Ectodermal cell (in vitro differentiated cells): ENCODE measurements around the gene RPS13.
A peak's percentile ranks its signal among the peaks of the same experiment; 100 is the strongest.
"Not testable (repeated sequence)": the region's sequence is repeated elsewhere in the genome, so short reads cannot be mapped to it uniquely, and the experiment has no call there.

ENCODE experiments used
- H3K27ac ChIP-seq: 2 replicates; pipeline ENCODE4 v1.7.0; 2013; ENCODE audit warnings: mild to moderate bottlenecking, low read depth, low read length; ENCODE audit not compliant: insufficient read depth, poor library complexity, severe bottlenecking
- H3K27me3 ChIP-seq: 2 replicates; pipeline ENCODE4 v1.7.0; 2013; ENCODE audit warnings: mild to moderate bottlenecking, low read length; ENCODE audit not compliant: insufficient read depth, control insufficient read depth, poor library complexity, severe bottlenecking
- H3K36me3 ChIP-seq: one replicate; pipeline ENCODE4 v1.7.0; 2013; ENCODE audit warnings: low read length; ENCODE audit not compliant: control insufficient read depth, insufficient read depth
- H3K4me1 ChIP-seq: one replicate; pipeline ENCODE4 v1.7.0; 2013; ENCODE audit warnings: low read length; ENCODE audit not compliant: control insufficient read depth, insufficient read depth
- H3K4me3 ChIP-seq: 2 replicates; pipeline ENCODE4 v1.7.0; 2013; ENCODE audit warnings: low read depth, low read length, control low read depth; ENCODE audit not compliant: insufficient read depth
- H3K9me3 ChIP-seq: 2 replicates; pipeline ENCODE4 v1.7.0; 2013; ENCODE audit warnings: mild to moderate bottlenecking, low read length, moderate library complexity; ENCODE audit not compliant: control insufficient read depth
- WGBS, 2 experiments: methylation state at CpG; one replicate each; pipeline ENCODE4 v1.1.7; 2013; ENCODE audit warnings: missing lambda C conversion rate in 2 of 2; 5-methylcytosine and 5-hydroxymethylcytosine counted together

RPS13 gene

DNA sequence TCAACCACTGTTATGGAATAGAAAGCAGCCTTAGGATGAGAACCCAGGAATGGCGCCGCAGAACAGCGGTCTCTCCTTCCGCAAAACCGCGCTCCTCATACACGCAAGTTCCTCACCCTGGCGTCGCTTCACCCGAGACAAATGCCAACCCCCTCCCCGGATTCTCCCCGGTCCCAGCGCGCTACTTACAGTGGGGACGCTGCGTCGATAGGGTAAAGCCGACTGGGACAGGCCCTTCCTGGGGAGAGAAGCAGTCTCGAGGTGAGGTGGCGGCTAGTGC, 287 bp downstream of the RPS13 start:
- no peaks in the 10 kb centered on the region for H3K9me3 ChIP-seq
- H3K27ac ChIP-seq: peak overlapping the region; percentile 56
- H3K4me3 ChIP-seq: peak overlapping the region; percentile 78
- no peaks in the 10 kb centered on the region for H3K27me3 ChIP-seq
- H3K36me3 ChIP-seq: peaks cover 14% of the 10 kb centered on the region
- peaks cover 11% of the 10 kb centered on the region for H3K4me1 ChIP-seq
- 0 to 1% methylated on average over 20 of the region's 20 CpGs for WGBS, 2 experiments

DNA sequence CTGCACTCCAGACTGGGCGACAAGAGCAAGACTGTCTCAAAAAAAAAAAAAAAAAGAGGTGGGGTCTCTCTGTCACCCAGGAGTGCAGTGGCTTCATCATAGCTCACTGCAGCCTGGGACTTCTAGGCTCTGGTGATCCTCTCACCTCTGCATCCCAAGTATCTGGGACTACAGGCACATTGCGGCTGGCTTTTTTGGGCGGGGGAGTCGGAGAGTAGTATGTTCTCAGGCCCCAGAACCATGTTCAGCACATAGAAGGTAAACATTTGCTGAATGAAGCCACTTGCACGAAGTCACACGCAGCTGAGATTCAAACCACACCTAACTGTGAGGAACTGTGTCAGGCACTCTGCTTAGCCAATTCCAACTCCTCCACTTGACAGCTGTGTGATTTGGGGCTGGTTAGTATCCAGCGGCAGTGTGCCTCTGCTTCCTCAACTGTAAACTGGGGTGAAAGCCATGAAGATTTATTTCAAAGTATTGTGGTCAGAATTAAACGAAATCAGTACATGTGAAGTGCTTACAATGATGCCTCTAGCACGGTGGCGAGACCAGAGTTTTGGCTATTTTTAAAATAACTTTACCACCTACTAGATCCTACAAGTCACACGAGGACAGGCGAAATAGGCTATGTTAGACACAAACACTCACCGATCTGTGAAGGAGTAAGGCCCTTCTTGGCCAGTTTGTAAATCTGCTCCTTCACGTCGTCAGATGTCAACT, 789 bp downstream of the RPS13 start:
- Histone ChIP-seq H3K27me3 (no peaks in the 10 kb centered on the region), H3K9me3 (no peaks in the 10 kb centered on the region), H3K4me3 (peak overlapping the region; percentile 78), H3K4me1 (peaks cover 11% of the 10 kb centered on the region), H3K36me3 (peaks cover 14% of the 10 kb centered on the region), H3K27ac (peak overlapping the region; percentile 56)
- whole genome bisulfite sequencing, 2 experiments: 30 to 33% methylated on average over 15 of the region's 15 CpGs

DNA sequence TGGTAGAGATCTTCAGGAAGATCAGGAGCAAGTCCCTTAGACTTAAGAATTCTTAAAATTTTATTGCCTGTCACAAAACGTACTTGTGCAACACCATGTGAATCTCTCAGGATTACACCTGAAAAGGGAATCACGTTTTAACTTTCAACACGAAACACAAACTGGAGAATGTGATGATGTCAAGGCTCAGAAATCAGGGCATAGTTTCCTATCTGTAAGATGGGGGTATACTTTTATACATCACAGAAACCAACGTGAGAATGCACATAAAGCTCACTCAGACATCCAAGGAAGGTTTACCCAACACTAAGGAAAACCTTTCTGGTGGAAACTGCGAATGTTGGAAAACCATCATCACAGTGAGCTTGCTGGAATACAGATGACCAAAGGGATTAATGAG, 2.0 kb downstream of the RPS13 start:
- peaks cover 11% of the 10 kb centered on the region for H3K4me1 ChIP-seq
- 96 to 98% methylated on average over 5 of the region's 5 CpGs for WGBS, 2 experiments
- H3K36me3 ChIP-seq: peaks cover 14% of the 10 kb centered on the region
- H3K9me3 ChIP-seq: no peaks in the 10 kb centered on the region
- H3K27me3 ChIP-seq: no peaks in the 10 kb centered on the region
- H3K4me3 ChIP-seq: peak overlapping the region; percentile 1
- H3K27ac ChIP-seq: no peak overlapping the region

DNA sequence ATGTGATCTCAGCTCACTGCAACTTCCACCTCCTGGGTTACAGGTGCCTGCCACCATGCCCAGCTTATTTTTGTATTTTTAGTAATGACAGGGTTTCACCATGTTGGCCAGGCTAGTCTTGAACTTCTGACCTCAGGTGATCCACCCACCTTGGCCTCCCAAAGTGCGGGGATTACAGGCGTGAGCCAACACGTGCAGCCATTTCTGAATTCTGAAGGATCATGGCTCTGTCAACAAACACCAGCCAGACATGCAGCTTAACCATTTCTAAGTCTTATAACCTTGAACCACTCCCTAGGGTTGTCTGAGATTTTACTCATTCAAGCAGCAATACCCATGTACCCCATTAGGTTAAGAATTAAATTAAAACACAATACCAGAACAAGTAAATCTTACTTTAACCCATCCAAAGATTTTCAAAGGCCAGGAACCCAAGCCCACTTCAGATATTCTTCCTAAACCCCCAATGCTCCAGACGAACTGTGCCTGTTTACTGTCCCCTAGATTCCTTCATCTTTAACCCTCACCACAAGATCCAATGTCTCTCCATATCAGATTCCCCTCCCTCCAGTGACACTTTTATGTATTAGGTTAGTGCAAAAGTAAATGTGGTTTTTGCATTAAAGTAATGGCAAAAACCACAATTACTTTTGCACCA, 4.0 kb downstream of the RPS13 start:
- Histone ChIP-seq H3K9me3 (no peaks in the 10 kb centered on the region), H3K4me3 (no peak overlapping the region), H3K27ac (no peak overlapping the region), H3K27me3 (no peaks in the 10 kb centered on the region), H3K4me1 (peaks cover 10% of the 10 kb centered on the region), H3K36me3 (peaks cover 14% of the 10 kb centered on the region)
- WGBS, 2 experiments: 88 to 89% methylated on average over 4 of the region's 4 CpGs

DNA sequence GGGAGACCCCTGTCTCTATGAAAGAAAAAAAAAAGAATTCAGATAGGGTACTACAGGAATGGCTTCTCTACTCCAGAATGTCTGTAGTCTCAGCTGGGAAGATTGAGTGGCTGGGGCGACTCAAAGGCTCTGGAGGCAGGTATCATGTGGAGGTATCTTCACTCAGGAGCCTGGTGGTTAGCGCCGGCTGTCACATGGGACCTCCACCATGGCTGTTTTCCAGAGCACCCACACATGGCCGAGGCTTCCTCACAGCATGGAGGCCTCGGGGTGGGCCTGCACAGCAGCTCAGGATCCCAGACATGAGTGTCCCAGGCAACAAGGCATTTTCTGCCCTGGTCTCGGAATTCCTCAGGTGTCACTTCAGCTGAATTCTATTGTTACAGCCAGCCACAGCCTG, 10.1 kb downstream of the RPS13 start:
- WGBS, 2 experiments: 91 to 93% methylated on average over 6 of the region's 6 CpGs
- Histone ChIP-seq H3K36me3 (no peaks in the 10 kb centered on the region), H3K4me3 (no peak overlapping the region), H3K9me3 (no peaks in the 10 kb centered on the region), H3K27ac (no peak overlapping the region), H3K27me3 (no peaks in the 10 kb centered on the region), H3K4me1 (no peaks in the 10 kb centered on the region)

DNA sequence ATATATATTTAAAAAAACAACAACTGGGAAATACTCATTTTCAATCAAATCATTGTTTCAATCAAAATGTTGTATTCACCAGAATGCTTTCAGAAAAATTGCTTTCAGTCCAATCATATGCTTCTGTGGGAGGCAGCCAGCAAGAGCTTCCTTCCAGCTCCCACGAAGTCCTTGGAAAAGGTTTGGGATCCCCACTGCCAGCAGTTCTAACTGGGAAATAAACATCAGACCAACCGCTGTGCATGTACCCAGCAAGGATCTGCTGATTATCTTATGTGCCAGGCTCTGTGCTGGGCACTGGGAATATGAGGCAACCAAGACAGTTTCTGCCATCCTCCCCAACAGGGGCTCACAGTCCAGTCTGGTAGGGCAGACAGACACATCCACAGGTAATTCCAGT, 10.8 kb downstream of the RPS13 start:
- H3K4me1 ChIP-seq: no peaks in the 10 kb centered on the region
- 84 to 91% methylated on average over 2 of the region's 2 CpGs for WGBS, 2 experiments

DNA sequence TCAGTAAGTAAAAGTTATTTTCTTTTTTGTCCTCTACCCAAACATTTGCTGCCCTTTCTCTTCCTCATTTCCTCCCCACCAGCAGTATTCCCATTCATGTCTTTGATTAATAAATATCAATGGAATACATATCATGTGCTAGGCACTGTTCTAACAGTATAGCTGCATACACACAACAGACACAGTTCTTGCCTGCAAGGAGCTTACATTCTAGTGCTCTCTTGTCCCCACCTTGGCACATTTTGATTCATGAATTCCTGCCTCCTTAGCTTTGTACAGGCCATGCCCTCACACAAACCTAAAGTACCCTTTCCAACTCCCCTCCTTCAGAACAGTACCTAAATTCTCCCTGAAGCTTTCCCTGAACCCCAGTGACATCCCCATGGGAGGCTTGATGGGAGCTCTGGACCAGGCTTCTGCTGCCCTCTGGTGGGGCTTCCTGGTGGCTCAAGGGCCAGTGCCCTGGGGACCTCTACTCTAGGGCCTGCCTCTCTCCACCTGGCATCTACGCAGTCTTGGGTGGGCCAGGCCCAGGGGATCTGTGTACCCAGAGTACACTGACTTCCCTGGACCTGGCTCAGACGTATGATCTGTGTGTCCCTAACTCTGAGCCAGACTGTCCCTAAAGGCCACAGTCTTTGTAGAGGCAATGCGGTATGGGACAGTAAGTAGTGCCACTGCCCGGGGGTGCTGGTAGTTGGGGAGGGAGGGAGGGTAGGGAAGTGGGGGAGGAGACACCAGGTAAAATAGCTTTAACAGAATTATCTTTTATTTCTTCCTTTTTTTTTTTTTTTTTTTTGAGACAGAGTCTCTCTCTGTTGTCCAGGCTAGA, 14.1 kb downstream of the RPS13 start:
- 80% methylated on average over 4 of the region's 4 CpGs for WGBS, 2 experiments
- H3K27ac ChIP-seq: no peak overlapping the region
- H3K36me3 ChIP-seq: no peaks in the 10 kb centered on the region
- H3K4me1 ChIP-seq: no peaks in the 10 kb centered on the region
- H3K27me3 ChIP-seq: no peaks in the 10 kb centered on the region
- H3K9me3 ChIP-seq: no peaks in the 10 kb centered on the region
- no peak overlapping the region for H3K4me3 ChIP-seq

More for the DNA sequence above, 10.8 kb downstream of the RPS13 start:
- H3K27ac ChIP-seq: no peak overlapping the region
- H3K9me3 ChIP-seq: no peaks in the 10 kb centered on the region
- H3K36me3 ChIP-seq: no peaks in the 10 kb centered on the region
- H3K27me3 ChIP-seq: no peaks in the 10 kb centered on the region
- no peak overlapping the region for H3K4me3 ChIP-seq

DNA sequence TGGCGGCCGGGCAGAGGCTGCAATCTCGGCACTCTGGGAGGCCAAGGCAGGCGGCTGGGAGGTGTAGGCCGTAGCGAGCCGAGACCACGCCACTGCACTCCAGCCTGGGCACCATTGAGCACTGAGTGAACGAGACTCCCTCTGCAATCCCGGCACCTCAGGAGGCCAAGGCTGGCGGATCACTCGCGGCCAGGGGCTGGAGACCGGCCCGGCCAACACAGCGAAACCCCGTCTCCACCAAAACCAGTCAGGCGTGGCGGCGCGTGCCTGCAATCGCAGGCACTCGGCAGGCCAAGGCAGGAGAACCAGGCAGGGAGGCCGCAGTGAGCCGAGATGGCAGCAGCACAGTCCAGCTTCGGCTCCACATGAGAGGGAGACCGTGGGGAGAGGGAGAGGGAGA, 26.3 kb downstream of the RPS13 start:
- H3K36me3 ChIP-seq, H3K27ac ChIP-seq, H3K4me1 ChIP-seq, H3K27me3 ChIP-seq, H3K4me3 ChIP-seq, H3K9me3 ChIP-seq: not testable (repeated sequence)
- WGBS, 2 experiments: 96% methylated on average over 22 of the region's 27 CpGs

DNA sequence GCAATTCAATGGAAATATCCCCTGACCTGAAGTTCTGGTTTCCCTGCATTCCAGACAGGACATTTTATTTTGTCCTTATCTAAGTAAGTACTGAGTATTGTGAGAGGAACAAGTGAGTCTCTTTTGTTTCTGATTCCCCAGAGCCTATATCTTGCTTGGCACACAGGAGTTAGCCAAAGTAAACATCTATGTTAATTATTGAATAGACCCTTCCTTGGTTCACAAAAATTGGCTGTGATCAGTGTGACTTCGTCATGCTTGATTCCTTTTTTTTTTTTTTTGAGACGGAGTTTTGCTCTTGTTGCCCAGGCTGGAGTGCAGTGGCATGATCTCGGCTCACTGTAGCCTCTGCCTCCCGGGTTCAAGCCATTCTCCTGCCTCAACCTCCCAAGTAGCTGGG, 29.0 kb downstream of the RPS13 start:
- not testable (repeated sequence) for H3K4me3 ChIP-seq, H3K9me3 ChIP-seq, H3K36me3 ChIP-seq, H3K27ac ChIP-seq, H3K4me1 ChIP-seq, H3K27me3 ChIP-seq
- WGBS, 2 experiments: 85 to 94% methylated on average over 4 of the region's 4 CpGs

DNA sequence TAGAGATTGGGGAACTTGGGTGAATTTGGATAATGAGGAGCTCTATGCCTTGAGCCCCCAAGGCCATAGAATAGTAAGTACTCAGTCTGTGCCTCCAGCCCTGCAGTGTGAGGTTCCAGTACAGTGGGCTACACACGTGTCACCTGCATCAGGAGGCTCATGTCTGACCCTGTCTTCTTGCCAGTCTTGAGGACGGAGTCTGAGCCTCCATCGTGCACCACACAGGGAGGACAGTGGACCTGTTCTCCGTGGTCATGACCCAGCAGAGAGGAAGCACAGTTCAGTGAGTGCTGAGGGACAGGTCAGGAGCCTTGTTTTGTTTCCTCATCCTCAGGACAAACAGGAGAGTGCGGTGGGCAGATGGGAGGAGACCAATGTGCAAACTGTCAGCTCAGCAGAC, 30.8 kb downstream of the RPS13 start:
- Histone ChIP-seq H3K27me3 (no peaks in the 10 kb centered on the region), H3K27ac (no peak overlapping the region), H3K4me3 (no peak overlapping the region), H3K36me3 (no peaks in the 10 kb centered on the region), H3K4me1 (no peaks in the 10 kb centered on the region), H3K9me3 (no peaks in the 10 kb centered on the region)
- 78 to 82% methylated on average over 5 of the region's 5 CpGs for WGBS, 2 experiments
